Neural crest cell (in vitro differentiated cells): Measurements from ENCODE around the gene HOXA3. TPM values are rescaled to one million over a fixed set of nuclear protein-coding genes. Genes with fewer than 3 reads are reported as not detected.
A peak's percentile ranks its signal among the peaks of the same experiment; 100 is the strongest.

Source experiments
- DNase-seq: peaks from one replicate; pipeline ENCODE4 v3.0.0; 2021; ENCODE audit warnings: low read depth, mixed read lengths, low spot score
- H3K27ac Mint-ChIP-seq: one replicate; pipeline ENCODE4 v1.8.0; 2021; ENCODE audit warnings: mild to moderate bottlenecking, mixed read lengths; ENCODE audit not compliant: unreplicated experiment
- H3K27me3 Mint-ChIP-seq: 2 replicates; pipeline ENCODE4 v1.8.0; 2021; ENCODE audit warnings: low read depth, mild to moderate bottlenecking, mixed read lengths
- H3K36me3 Mint-ChIP-seq: 2 replicates; pipeline ENCODE4 v1.8.0; 2021; ENCODE audit warnings: low read depth, mild to moderate bottlenecking, mixed read lengths
- H3K4me1 Mint-ChIP-seq: 2 replicates; pipeline ENCODE4 v1.8.0; 2021; ENCODE audit warnings: mixed read lengths
- H3K4me3 Mint-ChIP-seq: one replicate; pipeline ENCODE4 v1.8.0; 2021; ENCODE audit warnings: mild to moderate bottlenecking, mixed read lengths
- H3K9me3 Mint-ChIP-seq: 2 replicates; pipeline ENCODE4 v1.8.0; 2021; ENCODE audit warnings: mixed read lengths
- CTCF ChIP-seq: fragments of 200-600 bp; sonication (generic); conservative IDR thresholded peaks from 2 replicates; pipeline ENCODE4 v1.5.0; 2021; ENCODE audit warnings: antibody characterized with exemption, mild to moderate bottlenecking
- total RNA-seq: library from RNA; stranded (reverse); gene quantifications from 2 replicates; pipeline ENCODE4 v1.2.1, GENCODE V29; 2021

HOXA3 gene
- total RNA-seq, 1 donor from 2014 or later, result 10.6 TPM

DNA sequence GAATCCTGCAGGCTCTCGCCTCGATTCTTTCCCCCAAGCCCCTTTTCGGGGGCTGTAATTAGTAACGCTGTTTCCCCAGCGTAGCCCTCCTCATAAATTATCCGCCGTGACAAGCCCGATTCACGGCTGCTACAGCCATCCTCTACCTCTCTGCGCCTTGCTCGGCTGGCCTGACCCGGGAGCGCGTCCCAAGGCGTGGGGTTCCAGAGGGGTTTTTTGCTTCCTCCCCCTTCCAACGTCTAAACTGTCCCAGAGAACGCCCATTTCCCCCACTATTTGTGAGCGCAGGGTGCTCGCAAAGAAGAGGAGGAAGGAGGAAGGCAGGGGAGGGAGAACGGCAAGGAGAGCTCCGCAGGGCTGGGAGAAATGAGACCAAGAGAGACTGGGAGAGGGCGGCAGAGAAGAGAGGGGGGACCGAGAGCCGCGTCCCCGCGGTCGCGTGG, 9.8 kb downstream of the HOXA3 start:
- Mint-ChIP-seq H3K27me3 (peaks cover 100% of the 10 kb centered on the region), H3K4me1 (peaks cover 32% of the 10 kb centered on the region), H3K36me3 (peaks cover 3% of the 10 kb centered on the region), H3K4me3 (peak overlapping the region; percentile 86), H3K9me3 (peaks cover 4% of the 10 kb centered on the region), H3K27ac (no peak overlapping the region)
- no peak for TF ChIP-seq CTCF
- DNase-seq, result no peak

GRCh38 chr7:27141923-27142579, 10.3 kb downstream of the HOXA3 start:
- H3K27ac Mint-ChIP-seq, result peak overlapping the region; percentile 76
- peak; percentile 40 for TF ChIP-seq CTCF
- no peak for DNase-seq
- peaks cover 32% of the 10 kb centered on the region for H3K4me1 Mint-ChIP-seq
- peaks cover 100% of the 10 kb centered on the region for H3K27me3 Mint-ChIP-seq
- H3K4me3 Mint-ChIP-seq, result peak overlapping the region; percentile 86
- H3K36me3 Mint-ChIP-seq, result peaks cover 3% of the 10 kb centered on the region
- peaks cover 4% of the 10 kb centered on the region for H3K9me3 Mint-ChIP-seq

DNA sequence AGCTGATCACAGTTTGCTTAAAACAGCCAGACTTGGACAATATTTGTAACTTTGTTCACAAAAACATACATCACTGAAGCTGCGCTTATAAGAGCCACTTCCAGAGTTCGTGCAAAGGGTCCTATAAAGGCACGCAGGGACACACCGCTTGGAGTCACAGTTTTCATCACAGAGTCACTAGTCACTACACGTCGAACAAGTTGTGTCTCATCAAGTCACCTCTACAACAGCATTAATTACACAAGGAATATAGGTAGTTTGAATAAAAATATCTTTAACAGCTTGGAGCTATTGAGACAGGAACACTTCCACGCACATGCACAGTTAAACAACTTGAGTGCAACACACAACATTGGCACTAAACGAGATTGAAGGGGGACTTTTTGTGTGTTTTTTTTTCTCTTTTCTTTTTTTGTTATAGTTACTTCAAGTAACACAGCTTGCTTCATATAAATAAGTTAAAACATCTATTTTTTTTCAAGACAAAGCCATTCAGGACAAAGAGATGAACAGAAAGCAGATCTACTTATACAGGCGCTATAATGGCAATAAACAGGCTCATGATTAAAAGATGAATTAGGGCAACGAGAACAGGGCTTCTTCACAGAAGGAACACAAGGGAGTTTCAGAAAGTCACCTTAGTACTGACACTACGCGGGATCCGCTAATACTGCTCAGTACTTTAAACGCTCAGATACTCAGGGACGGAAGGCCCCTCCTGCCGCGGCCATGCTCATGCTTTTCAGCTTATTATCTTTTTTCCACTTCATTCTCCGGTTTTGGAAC, 11.1 kb downstream of the HOXA3 start:
- Mint-ChIP-seq H3K36me3 (peaks cover 3% of the 10 kb centered on the region), H3K27ac (peak overlapping the region; percentile 76)

GRCh38 chr7:27140126-27140857, 12.1 kb downstream of the HOXA3 start:
- TF ChIP-seq CTCF, result no peak
- Mint-ChIP-seq H3K4me3 (peak overlapping the region; percentile 81), H3K9me3 (no peaks in the 10 kb centered on the region), H3K27me3 (peaks cover 100% of the 10 kb centered on the region), H3K4me1 (peaks cover 28% of the 10 kb centered on the region), H3K36me3 (no peaks in the 10 kb centered on the region), H3K27ac (peak overlapping the region; percentile 70)
- DNase-seq, result no peak

More for the DNA sequence above, 11.1 kb downstream of the HOXA3 start:
- Mint-ChIP-seq H3K27me3 (peaks cover 100% of the 10 kb centered on the region), H3K9me3 (peaks cover 2% of the 10 kb centered on the region), H3K4me1 (peaks cover 28% of the 10 kb centered on the region), H3K4me3 (peak overlapping the region; percentile 81)
- no peak for DNase-seq
- TF ChIP-seq CTCF, result no peak

DNA sequence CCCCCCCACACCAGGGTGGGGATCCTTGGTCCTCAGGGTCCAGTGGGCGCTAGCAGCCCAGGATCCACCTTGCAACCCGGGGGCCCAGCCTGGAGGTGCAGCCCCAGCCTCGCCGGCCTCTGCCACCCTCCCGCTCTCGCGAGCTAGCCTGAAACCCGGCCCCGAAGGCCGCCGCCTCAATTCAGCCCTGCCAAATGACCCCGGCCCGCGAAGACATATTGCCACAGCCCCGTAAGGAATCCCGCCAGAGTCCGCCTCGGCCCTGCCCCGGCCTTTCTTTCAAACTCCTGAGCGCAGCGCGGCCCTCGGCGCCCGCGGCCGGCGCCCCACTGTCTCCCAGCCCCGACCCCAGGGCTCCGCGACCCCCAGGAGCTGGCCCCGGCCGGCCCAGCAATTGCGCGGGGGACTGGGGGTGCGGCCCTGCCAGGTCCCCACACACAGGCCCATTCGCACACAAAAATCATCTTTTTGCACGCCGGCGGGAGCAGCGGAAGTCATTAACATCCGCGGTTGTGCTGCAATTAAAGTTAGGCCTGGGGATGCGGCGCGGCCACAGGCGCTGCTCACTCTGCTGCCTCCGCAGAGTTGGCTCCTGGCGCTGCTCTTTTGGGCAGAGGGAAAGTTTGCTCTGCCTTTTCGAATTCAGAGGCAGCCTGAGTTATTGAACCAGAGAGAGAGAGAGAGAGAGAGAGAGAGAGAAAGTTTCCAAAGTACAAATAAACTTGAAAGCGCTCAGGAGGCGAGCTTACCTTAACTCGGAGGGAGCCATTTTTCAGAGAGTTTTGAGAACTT, 12.9 kb downstream of the HOXA3 start:
- Mint-ChIP-seq H3K4me3 (peak overlapping the region; percentile 81), H3K36me3 (no peaks in the 10 kb centered on the region), H3K27ac (peak overlapping the region; percentile 64), H3K9me3 (no peaks in the 10 kb centered on the region), H3K4me1 (peaks cover 28% of the 10 kb centered on the region), H3K27me3 (peaks cover 100% of the 10 kb centered on the region)
- TF ChIP-seq CTCF, result no peak
- no peak for DNase-seq
